ENCODE measurements around the gene RNF175. TPM values are rescaled to one million over a fixed set of nuclear protein-coding genes. Genes with fewer than 3 reads are reported as not detected.
"Not testable (repeated sequence)": the region's sequence is repeated elsewhere in the genome, so short reads cannot be mapped to it uniquely, and the experiment has no call there.

The RNF175 gene
- total RNA-seq, 1 donor: not detected

- DNase-seq (ENCODE audit: low read depth in 2 of 3, low spot score in 2 of 3): peak in 1 of 3 donors; percentile 6
These were observed 74.9 kb downstream of the RNF175 start for GRCh38 chr4:153684971-153685371.

GRCh38 chr4:153684182-153684970 lies 75.4 kb downstream of the RNF175 start, which contains the start of gene TLR2:
TLR2 (plus strand) TSS chr4:153684280; CDS start chr4:153702908, 18,628 bp downstream.
- DNase-seq (ENCODE audit: low read depth in 2 of 3, low spot score in 2 of 3): peak; percentile 47 to 76 (median 70)

- DNase-seq (ENCODE audit: low read depth in 2 of 3, low spot score in 2 of 3): no peak
These were observed 76.1 kb downstream of the RNF175 start for GRCh38 chr4:153683763-153684181.

- no peak for DNase-seq (ENCODE audit: low read depth in 2 of 3, low spot score in 2 of 3)
These were observed 80.3 kb downstream of the RNF175 start for GRCh38 chr4:153679486-153679885.

GRCh38 chr4:153676984-153677383 lies 82.8 kb downstream of the RNF175 start:
- DNase-seq (ENCODE audit: low read depth in 2 of 3, low spot score in 2 of 3): no peak

GRCh38 chr4:153676486-153676885 lies 83.3 kb downstream of the RNF175 start:
- no peak for DNase-seq (ENCODE audit: low read depth in 2 of 3, low spot score in 2 of 3)

- DNase-seq (ENCODE audit: low read depth in 2 of 3, low spot score in 2 of 3): no peak
These were observed 90.0 kb downstream of the RNF175 start for GRCh38 chr4:153669838-153670237.

GRCh38 chr4:153668647-153669046 lies 91.2 kb downstream of the RNF175 start:
- no peak for DNase-seq (ENCODE audit: low read depth in 2 of 3, low spot score in 2 of 3)

GRCh38 chr4:153666505-153666904 lies 93.3 kb downstream of the RNF175 start:
- DNase-seq (ENCODE audit: low read depth in 2 of 3, low spot score in 2 of 3): not testable (repeated sequence)

GRCh38 chr4:153663667-153664066 lies 96.2 kb downstream of the RNF175 start:
- DNase-seq (ENCODE audit: low read depth in 2 of 3, low spot score in 2 of 3): no peak

- no peak for DNase-seq (ENCODE audit: low read depth in 2 of 3, low spot score in 2 of 3)
These were observed 97.9 kb downstream of the RNF175 start for GRCh38 chr4:153661908-153662307.

- peak in 1 of 3 donors; percentile 20 for DNase-seq (ENCODE audit: low read depth in 2 of 3, low spot score in 2 of 3)
These were observed 98.5 kb downstream of the RNF175 start for GRCh38 chr4:153661215-153661822.

Other genes with a start within 250 kb of the RNF175 start
- gene TLR2, start 75.7 kb downstream of the RNF175 start, total RNA-seq: 3.5 TPM
- gene SFRP2, start 29.1 kb upstream of the RNF175 start, total RNA-seq: not detected

All from hematopoietic multipotent progenitor cell (in vitro differentiated cells).